NCI-H2107 treated with DMSO at 0.1 percent for 48 hours (cell line): ENCODE measurements around the gene TRIM72.
"Not testable (repeated sequence)": the region's sequence is repeated elsewhere in the genome, so short reads cannot be mapped to it uniquely, and the experiment has no call there.

Source experiments
- DNase-seq: peaks from one replicate; lab custom pipeline; 2025; ENCODE audit not compliant: unreplicated experiment; lab: John Stamatoyannopoulos, UW

Gene TRIM72

DNA sequence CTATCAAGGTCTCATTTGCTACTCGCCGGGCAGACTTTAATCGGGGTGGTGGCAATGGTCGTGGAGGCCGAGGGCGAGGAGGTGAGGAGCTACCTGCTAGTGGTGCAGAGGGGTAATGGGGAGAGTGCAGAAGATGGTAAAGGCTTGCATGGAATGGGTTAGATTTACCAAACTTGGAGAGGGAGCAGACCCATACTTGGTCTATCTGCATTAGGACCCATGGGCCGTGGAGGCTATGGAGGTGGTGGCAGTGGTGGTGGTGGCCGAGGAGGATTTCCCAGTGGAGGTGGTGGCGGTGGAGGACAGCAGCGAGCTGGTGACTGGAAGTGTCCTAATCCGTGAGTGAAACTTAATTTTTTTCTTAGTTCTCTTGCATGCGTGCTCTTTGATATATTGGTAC, 23.9 kb upstream of the TRIM72 start:
- DNase-seq = no peak

- no peak for DNase-seq
Measured at GRCh38 chr16:31190818-31191444, 23.0 kb upstream of the TRIM72 start.

DNA sequence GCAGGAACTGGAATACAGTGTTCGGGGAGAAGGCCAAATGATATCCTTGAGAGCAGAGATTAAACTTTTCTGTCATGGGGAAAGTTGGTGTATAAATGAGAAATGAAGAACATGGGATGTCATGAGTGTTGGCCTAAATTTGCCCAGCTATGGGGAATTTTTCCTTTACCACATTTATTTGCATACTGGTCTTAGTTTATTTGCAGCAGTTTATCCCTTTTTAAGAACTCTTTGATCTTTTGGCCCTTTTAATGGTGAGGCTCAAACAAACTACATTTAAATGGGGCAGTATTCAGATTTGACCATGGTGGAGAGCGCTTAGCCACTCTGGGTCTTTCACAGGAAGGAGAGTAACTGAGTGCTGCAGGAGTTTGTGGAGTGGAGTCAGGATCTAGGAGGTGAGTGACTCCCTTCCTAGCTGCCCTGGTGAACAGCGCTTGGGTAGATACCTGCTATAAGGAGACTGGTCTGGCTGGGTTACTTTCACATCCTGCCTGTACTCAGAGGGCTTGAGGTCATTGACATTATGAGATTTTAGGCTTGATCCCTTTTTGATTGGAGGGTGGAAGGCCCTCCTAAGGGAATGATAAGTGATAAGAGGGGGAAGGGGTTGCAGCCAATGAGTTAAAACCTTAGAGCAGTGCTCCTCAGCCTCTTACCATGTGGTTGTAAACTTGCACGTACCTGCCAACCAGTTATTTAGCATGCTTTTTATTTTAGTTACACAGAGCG, 22.1 kb upstream of the TRIM72 start:
- DNase-seq = no peak

DNA sequence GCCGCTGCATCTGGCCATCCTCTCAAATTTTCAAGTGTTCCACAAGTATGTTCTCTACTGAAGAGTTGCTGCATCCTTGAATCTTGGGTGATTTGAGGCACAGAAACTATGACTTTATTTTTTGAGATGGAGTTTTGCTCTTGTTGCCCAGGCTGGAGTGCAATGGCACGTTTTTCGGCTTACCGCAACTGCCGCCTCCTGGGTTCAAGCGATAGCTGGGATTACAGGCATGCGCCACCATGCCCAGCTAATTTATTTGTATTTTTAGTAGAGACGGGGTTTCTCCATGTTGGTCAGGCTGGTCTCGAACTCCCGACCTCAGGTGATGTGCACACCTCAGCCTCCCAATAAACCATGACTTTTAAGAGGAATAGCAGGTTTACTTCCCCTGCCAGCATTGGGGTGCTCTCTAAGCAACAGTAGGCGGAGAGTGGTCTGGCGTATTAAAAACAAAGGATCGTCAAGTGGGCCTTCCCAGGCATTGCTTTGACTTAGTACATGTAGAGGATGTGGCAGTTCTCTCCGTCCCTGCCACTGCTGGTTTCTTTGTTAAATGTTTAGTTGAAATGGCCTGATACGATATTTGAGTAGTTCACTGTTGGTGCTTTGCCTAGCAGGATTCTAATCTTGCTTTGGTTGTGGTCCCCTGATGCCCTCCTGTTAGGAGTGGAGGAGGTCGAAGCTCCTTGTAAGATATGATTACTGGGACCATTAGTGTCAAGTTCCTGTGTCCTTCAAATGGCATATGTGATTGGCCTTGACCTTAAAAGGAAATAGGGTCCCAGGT, 20.9 kb upstream of the TRIM72 start:
- DNase-seq = no peak

DNA sequence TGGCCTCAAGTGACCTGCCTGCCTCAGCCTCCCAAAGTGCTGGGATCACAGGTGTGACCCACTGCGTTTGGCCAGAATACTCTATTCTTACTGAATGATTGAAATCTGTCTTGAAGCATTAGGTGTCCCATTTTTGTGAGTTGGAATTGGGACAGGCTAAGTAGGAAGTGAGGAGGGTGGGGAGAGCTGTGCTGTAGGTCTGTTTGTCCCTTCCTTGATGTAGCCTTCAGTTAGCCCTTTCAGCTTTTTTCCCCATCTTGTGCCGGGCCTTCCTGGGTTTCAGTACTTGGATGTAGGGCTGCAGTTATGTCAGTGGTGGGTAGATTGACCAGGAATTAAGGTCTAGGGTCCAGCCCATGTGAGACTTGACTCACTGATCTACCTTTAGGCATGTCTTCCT, 20.0 kb upstream of the TRIM72 start:
- DNase-seq = no peak

GRCh38 chr16:31194898-31195297, 19.0 kb upstream of the TRIM72 start:
- no peak for DNase-seq

DNA sequence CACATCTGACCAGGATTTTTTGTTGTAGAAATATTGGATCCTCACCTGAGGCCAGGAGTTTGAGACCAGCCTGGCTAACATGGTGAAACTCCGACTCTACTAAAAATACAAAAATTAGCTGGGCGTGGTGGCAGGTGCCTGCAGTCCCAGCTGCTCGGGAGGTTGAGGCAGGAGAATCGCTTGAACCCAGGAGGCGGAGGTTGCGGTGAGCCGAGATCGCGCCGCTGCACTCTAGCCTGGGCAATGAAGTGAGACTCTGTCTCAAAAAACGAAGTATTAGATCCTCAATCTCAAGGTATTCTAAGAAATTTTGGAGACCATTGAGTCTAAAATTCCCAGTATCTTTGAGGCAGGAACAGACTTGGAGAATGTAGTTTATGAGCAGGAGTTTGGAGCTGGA, 18.1 kb upstream of the TRIM72 start:
- DNase-seq = not testable (repeated sequence)

DNA sequence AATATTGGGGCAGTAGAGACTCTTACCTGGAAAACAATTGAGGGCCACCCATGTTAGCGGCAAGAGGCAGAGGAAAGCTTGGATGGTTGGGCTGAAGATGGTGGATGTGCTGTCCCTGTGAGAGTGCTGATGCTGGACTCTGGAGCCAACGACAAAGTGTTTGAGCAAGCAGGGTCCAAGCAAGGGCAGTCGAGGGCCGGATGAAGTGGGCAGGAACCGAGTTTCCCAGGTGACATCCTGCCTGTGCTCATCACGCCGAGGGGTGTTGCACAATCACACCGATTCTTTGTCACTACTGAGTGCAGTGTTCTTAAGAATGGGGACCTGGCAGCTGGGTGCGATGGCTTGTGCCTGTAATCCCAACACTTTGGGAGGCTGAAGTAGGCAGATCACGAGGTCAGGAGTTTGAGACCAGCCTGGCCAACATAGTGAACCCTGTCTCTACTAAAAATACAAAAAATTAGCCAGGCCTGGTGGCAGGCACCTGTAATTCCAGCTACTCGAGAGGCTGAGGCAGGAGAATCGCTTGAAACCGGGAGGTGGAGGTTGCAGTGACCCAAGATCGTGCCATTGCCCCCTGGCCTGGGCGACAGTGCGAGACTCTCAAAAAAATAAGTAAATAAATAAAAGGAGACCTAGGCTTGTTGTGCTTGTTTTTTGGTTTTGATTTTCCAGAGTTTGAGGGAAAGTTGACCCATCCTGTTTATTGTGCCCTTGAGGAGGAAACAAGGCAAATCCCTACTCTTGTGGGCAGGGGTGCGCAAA, 17.4 kb upstream of the TRIM72 start:
- DNase-seq = no peak

GRCh38 chr16:31198207-31198882, 15.6 kb upstream of the TRIM72 start:
- no peak for DNase-seq

GRCh38 chr16:31199430-31200041, 14.4 kb upstream of the TRIM72 start:
- no peak for DNase-seq

DNA sequence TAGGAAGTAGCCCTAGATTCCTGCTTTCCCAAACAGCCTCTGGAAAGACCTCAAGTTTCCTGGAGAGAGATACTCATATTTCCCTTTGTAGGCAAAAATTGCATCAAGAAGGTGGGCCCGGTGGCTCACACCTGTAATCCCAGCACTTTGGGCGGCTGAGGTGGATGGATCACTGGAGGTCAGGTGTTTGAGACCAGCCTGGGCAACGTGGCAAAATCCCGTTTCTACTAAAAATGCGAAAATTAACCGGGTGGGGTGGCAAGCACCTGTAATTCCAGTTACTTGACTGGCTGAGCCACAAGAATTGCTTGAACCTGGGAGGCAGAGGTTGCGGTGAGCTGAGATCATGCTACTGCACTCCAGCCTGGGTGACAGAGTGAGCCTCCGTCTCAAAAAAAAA, 13.8 kb upstream of the TRIM72 start:
- DNase-seq = not testable (repeated sequence)

DNA sequence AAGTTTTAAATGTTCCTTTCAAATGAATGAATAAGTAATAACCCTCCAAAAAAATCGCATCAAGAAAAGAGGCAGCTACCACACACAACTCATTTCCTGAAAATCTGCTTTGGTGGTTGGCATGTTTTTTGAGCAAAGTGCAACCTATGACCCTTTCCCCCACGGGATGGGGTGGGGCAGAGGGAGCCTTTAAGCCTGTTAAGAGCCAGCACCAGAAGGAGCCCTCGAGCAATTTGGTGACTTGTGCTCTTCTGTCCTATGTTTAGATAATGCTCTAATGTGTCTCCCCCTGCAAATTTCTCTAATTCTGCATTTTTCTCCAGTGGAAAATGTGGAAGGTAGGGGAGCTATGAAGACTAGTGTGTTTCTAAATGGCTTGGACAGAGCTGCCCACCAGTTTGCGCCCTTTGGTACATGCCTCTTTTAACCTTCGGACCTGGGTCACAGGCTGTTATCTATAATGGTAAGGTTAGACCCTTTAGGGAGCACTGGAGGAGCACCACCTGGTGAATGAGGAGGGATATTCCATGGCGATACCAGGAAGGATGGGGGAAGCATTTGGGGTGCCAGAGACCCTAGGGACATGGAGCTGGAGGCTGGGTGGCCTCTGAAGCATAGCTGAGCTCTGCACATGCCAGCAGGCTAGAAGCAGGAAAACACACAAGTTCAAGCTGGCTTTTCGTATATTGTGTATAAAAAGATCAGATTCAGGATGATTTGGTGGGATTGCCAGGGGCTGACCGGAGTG, 12.9 kb upstream of the TRIM72 start:
- DNase-seq = no peak

DNA sequence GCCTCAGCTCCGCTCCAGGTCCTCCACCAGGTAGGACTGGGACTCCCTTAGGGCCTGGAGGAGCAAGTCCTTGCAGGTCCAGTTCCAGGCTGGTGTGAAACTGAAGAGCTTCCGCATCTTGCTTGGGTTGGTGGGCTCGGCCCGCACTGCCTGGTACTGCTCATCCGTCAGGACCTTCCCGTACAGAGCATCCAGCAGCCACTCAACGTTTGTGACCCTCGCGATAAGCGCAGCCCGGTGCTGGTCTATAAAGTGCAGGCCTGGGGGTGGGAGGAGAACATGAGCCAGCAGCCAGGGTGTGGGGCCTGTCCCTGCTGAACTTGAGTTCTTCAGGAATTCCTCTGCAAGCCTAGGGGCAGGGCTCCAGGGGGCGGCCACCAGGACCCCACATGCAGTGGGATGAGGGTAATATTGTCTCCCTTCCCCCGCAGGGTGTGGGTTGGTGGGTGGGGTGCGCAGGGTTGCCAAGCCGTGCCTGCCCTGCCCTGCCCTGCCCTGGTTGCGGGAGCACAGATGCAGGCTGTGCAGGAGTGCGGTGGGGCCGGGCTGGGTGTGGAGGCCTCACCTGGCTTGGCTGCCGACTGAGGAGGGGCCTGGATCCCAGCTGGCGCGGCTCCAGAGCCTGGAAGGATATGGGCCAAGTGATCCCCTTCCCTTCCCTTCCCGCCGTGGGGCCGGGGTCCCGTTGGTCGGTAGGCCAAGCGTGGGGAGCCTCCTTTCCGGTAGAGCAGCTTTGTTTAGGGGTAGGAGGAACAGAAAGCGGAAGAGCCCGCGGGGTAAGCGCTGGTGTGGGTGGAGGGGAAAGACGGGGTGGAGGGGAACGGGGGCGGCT, 12.1 kb upstream of the TRIM72 start:
- no peak for DNase-seq

DNA sequence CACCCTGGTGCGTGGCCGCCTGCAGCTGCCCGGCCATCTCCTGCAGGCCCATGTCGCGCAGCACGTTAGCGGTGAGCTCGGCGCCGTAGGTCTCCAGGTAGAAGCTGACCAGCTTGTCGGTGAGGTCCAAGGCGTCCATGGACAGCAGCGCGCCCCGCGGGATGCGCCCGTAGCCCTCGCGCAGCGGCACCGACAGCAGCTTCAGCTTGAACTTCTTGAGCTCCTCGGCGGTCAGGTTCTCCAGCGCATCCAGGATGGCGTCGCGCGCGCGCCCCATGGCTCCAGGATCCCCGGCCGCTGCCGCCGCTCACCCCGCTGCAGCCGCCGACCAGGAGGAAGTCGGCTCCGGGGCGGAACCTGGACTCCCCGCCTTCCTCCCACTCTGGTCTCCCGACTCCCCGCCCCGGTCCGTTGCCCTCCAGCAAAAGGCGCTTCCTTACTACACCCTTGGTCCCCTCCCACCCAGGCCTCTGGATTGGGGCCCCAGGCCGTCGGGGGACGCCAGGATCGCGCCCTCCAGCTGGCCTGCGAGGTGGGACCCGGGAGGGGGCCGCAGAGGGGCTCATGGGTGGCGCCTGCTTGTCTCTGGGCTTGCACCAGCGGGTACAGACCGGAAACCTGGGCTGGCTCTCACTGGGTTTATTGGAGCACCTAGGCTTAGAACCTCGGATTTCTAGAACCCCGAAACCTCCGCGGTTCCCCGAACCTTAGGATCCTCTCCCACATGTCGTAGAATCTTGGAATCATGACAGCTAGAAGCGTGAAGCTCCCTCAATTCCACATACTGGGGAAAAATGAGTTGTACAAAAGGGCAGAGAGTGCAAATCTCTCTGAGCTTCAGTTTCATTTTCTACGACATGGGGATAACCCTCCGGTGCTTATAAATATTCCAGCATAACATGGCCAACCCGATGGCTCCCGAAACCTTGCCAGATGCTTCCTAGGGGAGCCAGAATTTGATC, 11.2 kb upstream of the TRIM72 start, which contains the start of gene PYCARD:
PYCARD (minus strand) TSS at position 347 of the 962 bp plus-strand sequence; CDS start at position 277, 70 bp downstream.
- DNase-seq = no peak

GRCh38 chr16:31204871-31205666, 8.8 kb upstream of the TRIM72 start:
- no peak for DNase-seq

DNA sequence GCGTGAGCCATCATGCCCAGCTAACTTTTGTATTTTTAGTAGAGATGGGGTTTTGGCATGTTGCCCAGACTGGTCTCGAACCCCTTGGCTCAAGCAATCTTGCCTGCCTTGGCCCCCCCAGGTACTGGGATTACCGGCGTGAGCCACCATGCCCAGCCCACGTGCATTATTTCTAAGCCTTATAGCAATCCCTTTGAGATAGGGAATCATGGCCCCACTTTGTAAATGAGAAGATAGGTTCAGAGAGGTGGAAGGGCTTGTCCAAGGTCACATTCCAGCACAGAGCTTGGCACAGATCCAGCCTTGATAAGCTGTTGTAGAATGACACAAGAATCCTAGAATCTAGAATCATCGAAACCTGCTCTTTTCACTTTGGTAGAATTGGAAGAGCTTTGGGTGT, 7.1 kb upstream of the TRIM72 start:
- DNase-seq = no peak

DNA sequence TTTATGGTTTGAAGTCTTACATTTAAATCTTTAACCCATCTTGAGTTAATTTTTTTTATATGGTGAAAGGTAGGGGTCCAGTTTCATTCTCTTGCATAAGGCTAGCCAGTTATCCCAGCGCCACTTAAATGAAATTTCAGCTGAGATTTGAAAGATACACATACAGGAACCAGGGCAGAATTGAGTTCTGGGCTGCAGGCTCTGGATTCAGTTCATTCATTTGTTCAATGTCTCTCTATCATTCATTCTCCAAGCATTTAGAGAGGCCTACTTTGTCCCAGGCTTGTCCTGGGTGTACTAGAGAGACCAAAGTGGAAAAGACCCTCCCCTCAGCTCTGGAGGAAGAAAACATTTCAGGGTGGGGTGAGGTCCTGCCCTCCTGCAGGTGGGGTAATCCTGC, 577 bp upstream of the TRIM72 start:
- no peak for DNase-seq
